NCI-H187 (cell line): ENCODE results near the gene UBXN4.
"Not testable (repeated sequence)": the region's sequence is repeated elsewhere in the genome, so short reads cannot be mapped to it uniquely, and the experiment has no call there.

Experiments
- DNase-seq, 2 experiments: peaks; one replicate each; lab custom pipeline; 2025; lab: John Stamatoyannopoulos, UW

The UBXN4 gene

GRCh38 chr2:135741395-135742324, at the start of gene UBXN4:
Gene UBXN4, plus strand, starts transcription at chr2:135741855. Its CDS starts 75 bp downstream, at chr2:135741930.
- DNase-seq = peak; percentile 70 to 88

- DNase-seq = no peak
Observed at GRCh38 chr2:135694711-135695110, 46.9 kb upstream of the UBXN4 start.

- no peak for DNase-seq
Observed at GRCh38 chr2:135698838-135699237, 42.8 kb upstream of the UBXN4 start.

- DNase-seq = no peak
Observed at GRCh38 chr2:135701442-135701841, 40.2 kb upstream of the UBXN4 start.

- no peak for DNase-seq
Observed at GRCh38 chr2:135703300-135703699, 38.4 kb upstream of the UBXN4 start.

GRCh38 chr2:135704075-135704474, 37.6 kb upstream of the UBXN4 start:
- DNase-seq = not testable (repeated sequence)

- DNase-seq = no peak
Observed at GRCh38 chr2:135708159-135708558, 33.5 kb upstream of the UBXN4 start.

- DNase-seq = peak in 1 of 2 experiments; percentile 7
Observed at GRCh38 chr2:135709992-135710391, 31.7 kb upstream of the UBXN4 start.

- DNase-seq = not testable (repeated sequence)
Observed at GRCh38 chr2:135715086-135715485, 26.6 kb upstream of the UBXN4 start.

- DNase-seq = no peak
Observed at GRCh38 chr2:135728064-135728743, 13.5 kb upstream of the UBXN4 start.

- no peak for DNase-seq
Observed at GRCh38 chr2:135732561-135732960, 9.1 kb upstream of the UBXN4 start.

- no peak for DNase-seq
Observed at GRCh38 chr2:135733045-135733444, 8.6 kb upstream of the UBXN4 start.

- no peak for DNase-seq
Observed at GRCh38 chr2:135736546-135736945, 5.1 kb upstream of the UBXN4 start.

- DNase-seq = no peak
Observed at GRCh38 chr2:135740206-135740605, 1.4 kb upstream of the UBXN4 start.

GRCh38 chr2:135741043-135741394, 636 bp upstream of the UBXN4 start:
- no peak for DNase-seq

- DNase-seq = peak in 1 of 2 experiments; percentile 16
Observed at GRCh38 chr2:135742325-135742757, 686 bp downstream of the UBXN4 start.

GRCh38 chr2:135743860-135744259, 2.2 kb downstream of the UBXN4 start:
- no peak for DNase-seq

- no peak for DNase-seq
Observed at GRCh38 chr2:135744760-135745314, 3.2 kb downstream of the UBXN4 start.

GRCh38 chr2:135745545-135745944, 3.9 kb downstream of the UBXN4 start:
- no peak for DNase-seq

GRCh38 chr2:135755573-135755972, 13.9 kb downstream of the UBXN4 start:
- DNase-seq = no peak

- DNase-seq = no peak
Observed at GRCh38 chr2:135756692-135757091, 15.0 kb downstream of the UBXN4 start.

- no peak for DNase-seq
Observed at GRCh38 chr2:135762022-135762421, 20.4 kb downstream of the UBXN4 start.

GRCh38 chr2:135762530-135762929, 20.9 kb downstream of the UBXN4 start:
- DNase-seq = no peak
